NB4 (cell line): Measurements from ENCODE around the gene MELTF.

Source experiments
- CTCF ChIP-seq: IDR thresholded peaks from one replicate; pipeline ENCODE4 v1.5.1; 2012; ENCODE audit warnings: low read depth, low read length
- POLR2A ChIP-seq: IDR thresholded peaks from 2 replicates; pipeline ENCODE4 v1.6.1; 2011; ENCODE audit warnings: mild to moderate bottlenecking; ENCODE audit not compliant: insufficient read length; ENCODE audit errors: extremely low read depth

- TF ChIP-seq CTCF (no peak), POLR2A (no peak)
These were observed 20.0 kb downstream of the MELTF start for GRCh38 chr3:197009532-197010019.
